HEK293T (cell line): Measurements from ENCODE around the gene SLU7.

Experiments
- CTCF ChIA-PET: fragments of 350-600 bp; formaldehyde crosslinking; extraction: SDS; loops from one replicate; lab custom pipeline; 2021; ENCODE audit warnings: antibody characterized with exemption, inconsistent platforms; lab: Yijun Ruan, JAX
- POLR2A ChIA-PET: fragments of 350-600 bp; formaldehyde crosslinking; extraction: SDS; loops from one replicate; lab custom pipeline; 2020; ENCODE audit warnings: antibody characterized with exemption, inconsistent platforms; lab: Yijun Ruan, JAX
- DNase-seq: peaks from one replicate; pipeline ENCODE4 v3.0.0; 2012; ENCODE audit warnings: mixed read lengths; ENCODE audit errors: extremely low spot score
- ARNT ChIP-seq: fragments of 450-650 bp; IDR thresholded peaks from 2 replicates; pipeline ENCODE4 v1.6.1; 2017; ENCODE audit warnings: mild to moderate bottlenecking
- BHLHE40 ChIP-seq: fragments of 450-650 bp; IDR thresholded peaks from 2 replicates; pipeline ENCODE4 v1.6.1; 2016; ENCODE audit warnings: mild to moderate bottlenecking, moderate library complexity, borderline replicate concordance
- CTBP1 ChIP-seq: fragments of 450-650 bp; IDR thresholded peaks from 2 replicates; pipeline ENCODE4 v1.6.1; 2016; ENCODE audit warnings: borderline replicate concordance
- ELF4 ChIP-seq: fragments of 450-650 bp; IDR thresholded peaks from 2 replicates; pipeline ENCODE4 v1.6.1; 2017; ENCODE audit warnings: antibody characterized with exemption
- FOXA1 ChIP-seq: fragments of 450-650 bp; IDR thresholded peaks from 2 replicates; pipeline ENCODE4 v1.6.1; 2016; ENCODE audit warnings: mild to moderate bottlenecking
- FOXK2 ChIP-seq: fragments of 450-650 bp; IDR thresholded peaks from 2 replicates; pipeline ENCODE4 v1.6.1; 2016; ENCODE audit warnings: mild to moderate bottlenecking
- FOXM1 ChIP-seq: fragments of 450-650 bp; IDR thresholded peaks from 2 replicates; pipeline ENCODE4 v1.6.1; 2017; ENCODE audit warnings: mild to moderate bottlenecking, borderline replicate concordance
- HDGF ChIP-seq: fragments of 450-650 bp; IDR thresholded peaks from 2 replicates; pipeline ENCODE4 v1.6.1; 2017; ENCODE audit warnings: antibody characterized with exemption, borderline replicate concordance
- L3MBTL2 ChIP-seq: fragments of 450-650 bp; conservative IDR thresholded peaks from 2 replicates; pipeline ENCODE4 v1.6.1; 2016; ENCODE audit warnings: mild to moderate bottlenecking
- LEF1 ChIP-seq: fragments of 450-650 bp; IDR thresholded peaks from 2 replicates; pipeline ENCODE4 v1.6.1; 2017; ENCODE audit warnings: mild to moderate bottlenecking, borderline replicate concordance
- NFRKB ChIP-seq: fragments of 450-650 bp; IDR thresholded peaks from 2 replicates; pipeline ENCODE4 v1.6.1; 2016; ENCODE audit warnings: mild to moderate bottlenecking, moderate library complexity
- SP1 ChIP-seq: fragments of 450-650 bp; IDR thresholded peaks from 2 replicates; pipeline ENCODE4 v1.6.1; 2017
- SUZ12 ChIP-seq: fragments of 450-650 bp; IDR thresholded peaks from 2 replicates; pipeline ENCODE4 v1.6.1; 2016; ENCODE audit warnings: mild to moderate bottlenecking
- TARDBP ChIP-seq: fragments of 450-650 bp; IDR thresholded peaks from 2 replicates; pipeline ENCODE4 v1.6.1; 2016
- ZNF384 ChIP-seq: fragments of 450-650 bp; IDR thresholded peaks from 2 replicates; pipeline ENCODE4 v1.6.1; 2016
- TF ChIP-seq, protein P1 (sequence below): fragments of 450-650 bp; IDR thresholded peaks from 2 replicates; pipeline ENCODE4 v1.6.1; 2016

The SLU7 gene

DNA sequence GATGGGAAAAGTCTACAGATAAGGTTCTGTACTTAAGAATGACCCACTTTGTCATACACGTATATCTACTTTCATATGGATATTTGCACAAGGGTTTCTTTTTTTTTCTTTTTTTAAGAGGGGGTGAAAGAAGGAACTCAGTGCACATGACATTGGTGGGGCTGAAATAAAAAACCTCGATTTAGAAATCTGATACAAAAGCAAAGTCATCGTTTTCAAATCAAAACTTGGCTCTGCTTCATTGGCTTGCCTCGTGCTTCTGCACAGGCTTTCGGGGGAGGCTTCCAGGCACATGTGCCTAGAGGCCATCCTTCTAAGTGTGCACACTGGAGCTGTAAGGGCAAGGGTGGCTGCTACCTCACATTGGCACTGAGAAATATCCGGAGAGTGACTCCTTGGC is 33.9 kb upstream of the SLU7 start:
- CTCF ChIA-PET: no interaction called here
- TF ChIP-seq FOXK2 (no peak), ZNF384 (no peak), LEF1 (no peak), HDGF (no peak)
- POLR2A ChIA-PET: no interaction called here
- DNase-seq: no peak

DNA sequence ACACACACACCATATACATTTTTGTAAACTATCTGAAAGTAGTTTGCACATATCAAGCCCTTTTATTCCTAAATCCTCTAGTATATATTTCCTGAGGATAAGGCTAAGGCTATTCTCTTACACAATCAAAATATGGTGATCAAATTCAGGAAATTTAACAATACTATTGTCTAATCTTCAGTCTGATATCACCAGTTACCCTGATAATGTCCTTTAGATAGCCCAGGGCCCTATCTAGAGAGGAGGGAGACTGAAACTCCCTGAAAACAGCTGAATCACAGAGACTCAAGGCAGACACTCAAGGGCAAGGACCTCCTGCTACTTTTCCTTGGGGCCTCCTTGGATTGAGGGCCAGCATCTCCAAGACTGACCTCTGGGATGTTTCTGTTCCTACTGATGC is 33.2 kb upstream of the SLU7 start:
- ChIA-PET POLR2A (no interaction called here), CTCF (no interaction called here)
- TF ChIP-seq, protein P1, sequence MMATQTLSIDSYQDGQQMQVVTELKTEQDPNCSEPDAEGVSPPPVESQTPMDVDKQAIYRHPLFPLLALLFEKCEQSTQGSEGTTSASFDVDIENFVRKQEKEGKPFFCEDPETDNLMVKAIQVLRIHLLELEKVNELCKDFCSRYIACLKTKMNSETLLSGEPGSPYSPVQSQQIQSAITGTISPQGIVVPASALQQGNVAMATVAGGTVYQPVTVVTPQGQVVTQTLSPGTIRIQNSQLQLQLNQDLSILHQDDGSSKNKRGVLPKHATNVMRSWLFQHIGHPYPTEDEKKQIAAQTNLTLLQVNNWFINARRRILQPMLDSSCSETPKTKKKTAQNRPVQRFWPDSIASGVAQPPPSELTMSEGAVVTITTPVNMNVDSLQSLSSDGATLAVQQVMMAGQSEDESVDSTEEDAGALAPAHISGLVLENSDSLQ: no peak
- TF ChIP-seq LEF1 (no peak), BHLHE40 (no peak), CTBP1 (no peak), FOXK2 (no peak), SP1 (no peak), TARDBP (no peak), L3MBTL2 (no peak), FOXM1 (no peak)
- DNase-seq: no peak

DNA sequence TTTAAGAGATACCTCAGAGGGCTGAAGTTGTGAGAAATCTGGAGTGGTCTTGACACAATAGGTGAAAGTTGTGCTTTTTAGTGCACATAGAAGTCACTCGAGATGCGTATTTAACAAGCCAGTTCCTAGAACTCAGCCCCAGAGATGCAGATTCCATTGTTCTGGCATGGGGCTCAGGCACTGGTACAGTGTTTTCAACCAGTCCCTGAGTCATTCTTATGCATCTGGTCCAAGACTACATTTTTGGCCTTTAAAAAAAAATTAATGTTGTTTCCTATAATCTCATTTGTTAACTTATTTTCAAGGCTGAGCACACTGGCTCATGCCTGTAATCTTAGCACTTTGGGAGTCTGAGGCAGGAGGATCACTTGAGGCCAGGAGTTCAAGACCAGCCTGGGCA is 32.4 kb upstream of the SLU7 start:
- ChIA-PET POLR2A (no interaction called here), CTCF (interaction anchor here (0.6 kb wide), 1 partner anchor 57 kb away, joined by 3 read pairs; no protein-coding TSS in a partner anchor)
- TF ChIP-seq HDGF (no peak), LEF1 (no peak), TARDBP (no peak), ELF4 (no peak), CTBP1 (no peak), BHLHE40 (no peak)
- DNase-seq: no peak

DNA sequence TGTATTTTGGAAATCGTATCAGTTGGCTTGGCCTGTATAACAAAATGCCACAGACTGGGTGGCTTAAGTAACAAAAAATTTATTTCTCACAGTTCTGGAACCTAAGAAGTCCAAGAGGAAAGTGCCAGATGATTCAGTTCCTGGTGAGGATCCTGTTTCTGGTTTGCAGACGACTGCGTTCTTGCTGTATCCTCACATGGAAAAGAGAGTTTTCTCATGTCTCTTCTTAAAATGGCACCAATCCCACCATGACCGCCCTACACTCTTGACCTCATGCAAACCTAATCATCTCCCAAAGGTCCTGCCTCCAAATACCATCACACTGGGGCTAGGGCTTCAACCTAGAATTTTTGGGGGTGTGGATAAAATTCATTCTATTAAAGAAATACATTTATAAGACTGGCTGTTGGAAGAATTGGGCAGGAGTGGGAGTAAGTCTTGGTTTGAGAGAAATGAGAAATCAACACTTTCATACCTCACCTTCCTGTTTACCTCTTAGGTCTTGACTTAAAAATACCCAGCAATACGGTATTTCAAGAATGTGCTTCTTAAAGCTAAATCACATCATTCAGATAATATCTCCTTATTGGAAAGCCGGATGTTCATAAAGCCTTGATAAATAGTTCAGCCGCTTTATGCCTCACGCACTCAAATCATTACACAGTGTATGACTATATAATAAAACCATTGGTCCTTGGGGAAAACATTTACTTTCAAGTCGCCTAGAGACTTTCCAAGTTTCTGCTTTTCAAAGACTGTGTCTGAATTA is 31.5 kb upstream of the SLU7 start:
- DNase-seq: no peak
- POLR2A ChIA-PET: no interaction called here
- CTCF ChIA-PET: no interaction called here
- TF ChIP-seq LEF1 (no peak), HDGF (no peak), BHLHE40 (no peak), ARNT (no peak), ZNF384 (no peak), SP1 (no peak), TARDBP (no peak), SUZ12 (no peak), FOXK2 (no peak)
- TF ChIP-seq, protein P1: no peak

DNA sequence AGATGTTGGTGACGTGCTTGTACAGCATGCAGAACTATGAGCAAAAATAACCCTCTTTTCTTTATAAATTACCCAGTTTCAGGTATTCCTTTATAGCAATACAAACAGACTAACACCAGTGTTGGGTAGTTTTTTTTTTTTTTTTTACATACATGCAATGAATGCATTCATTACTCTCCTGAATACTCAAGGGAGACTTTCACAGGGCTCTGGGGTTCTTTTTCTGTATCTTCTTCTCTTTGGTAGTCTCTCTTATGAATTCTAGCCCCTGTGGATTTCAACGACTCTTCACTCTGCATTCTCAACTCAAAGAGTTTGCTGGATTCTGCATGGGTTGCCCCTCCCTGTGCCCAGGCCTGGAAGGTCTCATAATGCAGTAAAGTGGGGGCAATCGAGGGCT is 30.6 kb upstream of the SLU7 start:
- no peak for DNase-seq
- ChIA-PET CTCF (interaction anchor here (2.1 kb wide), 1 partner anchor 10 kb away, joined by 10 read pairs; no protein-coding TSS in a partner anchor), POLR2A (no interaction called here)
- TF ChIP-seq HDGF: no peak
- TF ChIP-seq, protein P1: no peak
- TF ChIP-seq ZNF384: no peak
- TF ChIP-seq FOXM1: no peak
- TF ChIP-seq L3MBTL2: no peak
- TF ChIP-seq NFRKB: no peak
- no peak for TF ChIP-seq SP1
- no peak for TF ChIP-seq ELF4
- TF ChIP-seq ARNT: no peak
- TF ChIP-seq FOXA1: no peak
- no peak for TF ChIP-seq LEF1
- no peak for TF ChIP-seq SUZ12
- no peak for TF ChIP-seq FOXK2

DNA sequence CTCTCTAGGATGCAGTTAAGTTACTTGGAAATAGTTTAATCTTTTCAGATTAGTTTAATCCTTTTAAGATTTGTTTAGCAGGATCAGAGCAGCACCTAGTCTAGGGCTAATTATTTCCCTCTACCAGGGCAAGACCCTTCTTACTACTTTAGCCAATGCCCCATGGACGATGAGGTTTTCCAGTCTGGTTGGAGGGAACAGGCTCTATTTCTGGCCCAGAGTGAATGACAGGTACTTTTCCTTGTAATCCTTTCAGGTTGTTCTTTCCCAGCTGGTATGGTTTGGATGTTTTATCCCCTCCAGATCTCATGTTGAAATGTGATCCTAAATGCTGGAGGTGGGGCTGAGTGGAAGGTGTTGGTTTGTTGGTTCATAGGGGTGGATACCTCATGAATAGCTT is 30.0 kb upstream of the SLU7 start:
- ChIA-PET CTCF (interaction anchor here (2.1 kb wide), 1 partner anchor 10 kb away, joined by 10 read pairs; no protein-coding TSS in a partner anchor), POLR2A (no interaction called here)
- no peak for TF ChIP-seq TARDBP
- TF ChIP-seq FOXA1: no peak
- TF ChIP-seq BHLHE40: no peak
- no peak for TF ChIP-seq LEF1
- no peak for TF ChIP-seq HDGF
- TF ChIP-seq CTBP1: no peak
- TF ChIP-seq FOXM1: no peak
- no peak for TF ChIP-seq L3MBTL2
- no peak for TF ChIP-seq SP1
- no peak for TF ChIP-seq FOXK2
- no peak for DNase-seq

DNA sequence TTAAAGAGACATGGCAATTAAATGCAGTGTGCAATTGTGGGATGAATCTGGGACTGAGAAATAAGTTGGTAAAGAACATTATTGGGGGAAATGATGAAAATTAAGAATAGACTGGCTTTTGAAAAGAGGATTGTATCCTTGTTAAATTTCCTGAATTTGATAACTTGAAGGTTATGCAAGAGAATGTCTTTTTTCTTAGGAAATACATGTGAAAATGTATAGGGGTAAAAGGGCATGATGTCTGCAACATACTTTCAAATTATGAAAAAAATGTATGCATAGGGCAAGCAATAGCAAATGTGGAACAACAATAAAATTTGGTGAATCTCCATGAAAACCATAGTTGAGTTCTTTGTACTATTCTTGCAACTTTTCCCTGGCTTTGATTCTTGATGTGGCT is 26.9 kb upstream of the SLU7 start:
- no peak for DNase-seq
- TF ChIP-seq L3MBTL2 (no peak), BHLHE40 (no peak), ELF4 (no peak), FOXA1 (no peak), FOXM1 (no peak), NFRKB (no peak), HDGF (no peak), ARNT (no peak)
- TF ChIP-seq, protein P1: no peak
- CTCF ChIA-PET: no interaction called here
- POLR2A ChIA-PET: no interaction called here
